ENCODE measurements around the gene KIAA1328.

DNA sequence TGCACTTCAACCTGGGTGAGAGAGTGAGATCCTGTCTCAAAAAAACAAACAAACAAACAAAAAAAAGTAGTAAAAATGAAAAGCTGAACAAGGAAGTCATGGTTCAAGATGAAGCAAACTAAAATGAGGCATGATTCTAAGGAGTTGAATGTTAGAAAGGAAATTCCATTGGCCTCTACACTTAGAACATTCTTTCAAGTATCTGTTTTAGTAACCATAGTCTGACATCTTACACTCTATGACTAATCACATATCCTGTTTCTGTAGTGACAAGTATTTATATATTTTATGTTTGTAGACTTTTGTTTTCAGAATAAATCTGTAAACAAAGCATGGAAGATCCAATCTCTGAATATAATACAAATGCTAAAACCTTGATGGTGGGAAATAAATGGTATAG is 164.1 kb downstream of the KIAA1328 start:
- TF ChIP-seq, protein P1, sequence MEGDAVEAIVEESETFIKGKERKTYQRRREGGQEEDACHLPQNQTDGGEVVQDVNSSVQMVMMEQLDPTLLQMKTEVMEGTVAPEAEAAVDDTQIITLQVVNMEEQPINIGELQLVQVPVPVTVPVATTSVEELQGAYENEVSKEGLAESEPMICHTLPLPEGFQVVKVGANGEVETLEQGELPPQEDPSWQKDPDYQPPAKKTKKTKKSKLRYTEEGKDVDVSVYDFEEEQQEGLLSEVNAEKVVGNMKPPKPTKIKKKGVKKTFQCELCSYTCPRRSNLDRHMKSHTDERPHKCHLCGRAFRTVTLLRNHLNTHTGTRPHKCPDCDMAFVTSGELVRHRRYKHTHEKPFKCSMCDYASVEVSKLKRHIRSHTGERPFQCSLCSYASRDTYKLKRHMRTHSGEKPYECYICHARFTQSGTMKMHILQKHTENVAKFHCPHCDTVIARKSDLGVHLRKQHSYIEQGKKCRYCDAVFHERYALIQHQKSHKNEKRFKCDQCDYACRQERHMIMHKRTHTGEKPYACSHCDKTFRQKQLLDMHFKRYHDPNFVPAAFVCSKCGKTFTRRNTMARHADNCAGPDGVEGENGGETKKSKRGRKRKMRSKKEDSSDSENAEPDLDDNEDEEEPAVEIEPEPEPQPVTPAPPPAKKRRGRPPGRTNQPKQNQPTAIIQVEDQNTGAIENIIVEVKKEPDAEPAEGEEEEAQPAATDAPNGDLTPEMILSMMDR (conservative IDR thresholded peaks at IDR 0.05 in 1 of 2, IDR thresholded peaks at IDR 0.05 in 1 of 2; ENCODE audit: extremely low read depth in 1 of 2, insufficient read depth in 1 of 2, low read depth in 1 of 2, low read length in 2 of 2): no peak
- TF ChIP-seq EZH2 (IDR thresholded peaks at IDR 0.05; ENCODE audit: borderline replicate concordance, low read length): no peak

Data from mammary epithelial cell (primary cell).